Trophoblast cell (in vitro differentiated cells and primary cell): Measurements from ENCODE around the gene VENTX.

Source experiments
- DNase-seq, 2 donors: peaks; one replicate each; pipeline ENCODE4 v3.0.0-alpha.2; 2016
- H2AFZ ChIP-seq: 2 replicates; pipeline ENCODE4 v1.6.1; 2013; ENCODE audit warnings: low read length, moderate library complexity, mild to moderate bottlenecking; ENCODE audit not compliant: insufficient read depth, poor library complexity
- H2AK5ac ChIP-seq: 2 replicates; pipeline ENCODE4 v1.6.1; 2013; ENCODE audit warnings: mild to moderate bottlenecking, low read length
- H2BK120ac ChIP-seq: 2 replicates; pipeline ENCODE4 v1.6.1; 2013; ENCODE audit warnings: low read length, mild to moderate bottlenecking, moderate library complexity; ENCODE audit not compliant: insufficient read depth, poor library complexity
- H2BK12ac ChIP-seq: 2 replicates; pipeline ENCODE4 v1.6.1; 2013; ENCODE audit warnings: mild to moderate bottlenecking, low read length, moderate library complexity
- H2BK5ac ChIP-seq: 2 replicates; pipeline ENCODE4 v1.6.1; 2013; ENCODE audit warnings: low read length, low read depth, moderate library complexity, mild to moderate bottlenecking; ENCODE audit not compliant: poor library complexity
- H3K14ac ChIP-seq: 2 replicates; pipeline ENCODE4 v1.6.1; 2013; ENCODE audit warnings: mild to moderate bottlenecking, low read length
- H3K18ac ChIP-seq: 2 replicates; pipeline ENCODE4 v1.6.1; 2013; ENCODE audit warnings: mild to moderate bottlenecking, low read length
- H3K23ac ChIP-seq: 2 replicates; pipeline ENCODE4 v1.6.1; 2013; ENCODE audit warnings: low read length
- H3K27ac ChIP-seq: 2 replicates; pipeline ENCODE4 v1.5.1; 2013; ENCODE audit warnings: low read depth, mild to moderate bottlenecking, inconsistent platforms, low read length, moderate library complexity
- H3K27me3 ChIP-seq: 2 replicates; pipeline ENCODE4 v1.6.1; 2013; ENCODE audit warnings: inconsistent platforms, mild to moderate bottlenecking, low read length, moderate library complexity; ENCODE audit not compliant: insufficient read depth
- H3K36me3 ChIP-seq, 2 experiments: 1 replicate in 1 of 2; 2 replicates in 1 of 2; pipeline ENCODE4 v1.6.1; 2013; ENCODE audit warnings: low read length in 2 of 2, mild to moderate bottlenecking in 2 of 2, moderate library complexity in 1 of 2; ENCODE audit not compliant: insufficient read depth in 2 of 2, control insufficient read depth in 1 of 2
- H3K4ac ChIP-seq: 2 replicates; pipeline ENCODE4 v1.6.1; 2013; ENCODE audit warnings: low read depth, mild to moderate bottlenecking, low read length, moderate library complexity
- H3K4me1 ChIP-seq, 2 experiments: 1 replicate in 1 of 2; 2 replicates in 1 of 2; pipeline ENCODE4 v1.6.1; 2013; ENCODE audit warnings: low read length in 2 of 2, mild to moderate bottlenecking in 2 of 2, moderate library complexity in 1 of 2; ENCODE audit not compliant: insufficient read depth in 2 of 2, control insufficient read depth in 1 of 2
- H3K4me2 ChIP-seq: 2 replicates; pipeline ENCODE4 v1.6.1; 2013; ENCODE audit warnings: inconsistent platforms, mild to moderate bottlenecking, low read length, moderate library complexity
- H3K4me3 ChIP-seq: 2 replicates; pipeline ENCODE4 v1.5.1; 2013; ENCODE audit warnings: mild to moderate bottlenecking, low read depth, low read length, inconsistent platforms
- H3K79me1 ChIP-seq: one replicate; pipeline ENCODE4 v1.6.1; 2013; ENCODE audit warnings: low read length
- H3K79me2 ChIP-seq: 2 replicates; pipeline ENCODE4 v1.6.1; 2013; ENCODE audit warnings: low read length, mild to moderate bottlenecking; ENCODE audit not compliant: control insufficient read depth, insufficient read depth, poor library complexity
- H3K9ac ChIP-seq: 2 replicates; pipeline ENCODE4 v1.6.1; 2013; ENCODE audit warnings: mild to moderate bottlenecking, low read length
- H3K9me3 ChIP-seq: 2 replicates; pipeline ENCODE4 v1.6.1; 2013; ENCODE audit warnings: low read depth, mild to moderate bottlenecking, control low read depth, inconsistent platforms, low read length; ENCODE audit not compliant: insufficient read depth
- H4K12ac ChIP-seq: 2 replicates; pipeline ENCODE4 v1.6.1; 2013; ENCODE audit warnings: low read depth, mild to moderate bottlenecking, low read length, moderate library complexity
- H4K8ac ChIP-seq: 2 replicates; pipeline ENCODE4 v1.6.1; 2013; ENCODE audit warnings: low read depth, mild to moderate bottlenecking, low read length, moderate library complexity
- H4K91ac ChIP-seq: one replicate; pipeline ENCODE4 v1.6.1; 2013; ENCODE audit warnings: low read depth, mild to moderate bottlenecking, low read length, moderate library complexity
- WGBS: extraction: QIAGEN DNeasy Blood & Tissue Kit; methylation state at CpG from one replicate; pipeline ENCODE4 v1.1.7; 2013; ENCODE audit warnings: missing lambda C conversion rate; ENCODE audit not compliant: insufficient read length, insufficient coverage; ENCODE audit errors: extremely low coverage; 5-methylcytosine and 5-hydroxymethylcytosine counted together

VENTX gene

GRCh38 chr10:133225707-133226191, 11.9 kb upstream of the VENTX start:
- Histone ChIP-seq H3K36me3 (no peaks in the 10 kb centered on the region), H3K9me3 (peaks cover 3% of the 10 kb centered on the region), H2AK5ac (no peak overlapping the region), H3K27ac (no peak overlapping the region), H3K4ac (no peak overlapping the region), H3K9ac (no peak overlapping the region), H3K4me3 (no peak overlapping the region), H3K14ac (no peak overlapping the region), H4K8ac (no peak overlapping the region), H3K79me2 (no peaks in the 10 kb centered on the region), H3K79me1 (peaks cover 2% of the 10 kb centered on the region), H4K12ac (peak overlapping the region; percentile 3), H2BK120ac (peak overlapping the region; percentile 20), H2BK5ac (no peak overlapping the region), H2AFZ (no peak overlapping the region), H4K91ac (no peak overlapping the region), H3K4me1 (peaks cover 0 to 4% of the 10 kb centered on the region in 2 experiments), H3K18ac (no peak overlapping the region), H2BK12ac (no peak overlapping the region), H3K27me3 (peaks cover 24% of the 10 kb centered on the region), H3K23ac (no peak overlapping the region), H3K4me2 (no peak overlapping the region)
- no CpG with 5 or more reads among the region's 23 CpGs for WGBS
- no peak for DNase-seq

GRCh38 chr10:133226251-133226808, 11.3 kb upstream of the VENTX start:
- Histone ChIP-seq H3K9ac (no peak overlapping the region), H4K8ac (no peak overlapping the region), H2BK12ac (no peak overlapping the region), H3K4ac (no peak overlapping the region), H3K18ac (no peak overlapping the region), H2AK5ac (no peak overlapping the region), H3K36me3 (no peaks in the 10 kb centered on the region), H3K23ac (no peak overlapping the region), H3K4me3 (no peak overlapping the region), H3K14ac (no peak overlapping the region), H2BK5ac (no peak overlapping the region), H3K79me2 (no peaks in the 10 kb centered on the region), H3K9me3 (peaks cover 6% of the 10 kb centered on the region), H4K12ac (no peak overlapping the region), H3K4me1 (peaks cover 0 to 4% of the 10 kb centered on the region in 2 experiments), H3K4me2 (no peak overlapping the region), H3K79me1 (peaks cover 2% of the 10 kb centered on the region), H2AFZ (no peak overlapping the region), H2BK120ac (no peak overlapping the region), H4K91ac (no peak overlapping the region), H3K27me3 (peaks cover 30% of the 10 kb centered on the region), H3K27ac (no peak overlapping the region)
- no peak for DNase-seq
- no CpG with 5 or more reads among the region's 30 CpGs for WGBS

- Histone ChIP-seq H3K79me1 (peaks cover 2% of the 10 kb centered on the region), H3K4ac (no peak overlapping the region), H2BK5ac (no peak overlapping the region), H3K79me2 (no peaks in the 10 kb centered on the region), H3K14ac (no peak overlapping the region), H3K4me3 (no peak overlapping the region), H3K9ac (no peak overlapping the region), H2BK120ac (no peak overlapping the region), H2BK12ac (no peak overlapping the region), H2AFZ (no peak overlapping the region), H2AK5ac (no peak overlapping the region), H3K9me3 (peaks cover 6% of the 10 kb centered on the region), H3K18ac (no peak overlapping the region), H4K12ac (no peak overlapping the region), H3K4me1 (peaks cover 0 to 4% of the 10 kb centered on the region in 2 experiments), H3K27me3 (peaks cover 39% of the 10 kb centered on the region), H3K27ac (no peak overlapping the region), H3K23ac (no peak overlapping the region), H3K36me3 (no peaks in the 10 kb centered on the region), H4K91ac (no peak overlapping the region), H4K8ac (no peak overlapping the region), H3K4me2 (no peak overlapping the region)
- WGBS = no CpG with 5 or more reads among the region's 21 CpGs
- DNase-seq = no peak
Observed at GRCh38 chr10:133227256-133227655, 10.4 kb upstream of the VENTX start.

DNA sequence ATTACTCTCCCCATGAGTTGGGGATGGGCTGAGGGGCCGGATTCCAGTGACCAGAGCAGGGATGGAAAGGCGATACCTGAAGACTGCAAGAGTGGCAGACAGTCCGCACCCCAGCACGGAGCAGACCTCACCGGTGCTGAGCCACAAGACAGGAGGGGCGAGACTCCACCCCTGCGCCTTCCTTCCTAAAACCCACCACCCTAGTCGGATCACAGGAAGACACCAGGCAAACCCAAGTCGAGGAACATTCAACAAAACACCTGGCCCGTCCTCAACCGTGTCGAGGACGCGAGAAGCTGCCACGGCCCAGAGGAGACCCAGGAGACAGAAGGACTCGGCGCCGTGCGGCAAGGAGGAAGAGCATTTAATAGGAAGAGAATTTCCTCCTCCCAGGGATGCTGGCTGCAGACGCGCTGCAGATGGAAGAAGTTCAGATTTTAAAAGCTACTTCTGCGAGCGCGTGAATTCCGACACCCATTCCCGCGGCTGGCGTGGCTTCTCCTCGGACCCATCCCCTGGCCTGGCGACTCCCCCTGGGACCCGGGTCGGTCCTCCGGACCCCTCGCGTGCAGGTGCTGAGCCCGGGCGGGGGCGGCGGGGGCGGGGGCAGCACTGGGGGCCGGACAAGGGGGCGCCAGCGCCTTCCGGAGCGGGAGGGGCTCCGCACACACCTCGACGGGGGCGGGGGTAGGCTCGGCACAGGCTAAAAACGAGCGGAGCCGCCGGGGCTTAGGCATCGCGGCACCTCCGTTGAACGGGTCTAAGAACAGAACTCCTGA, 8.2 kb upstream of the VENTX start:
- H3K23ac ChIP-seq = no peak overlapping the region
- no peak overlapping the region for H3K27ac ChIP-seq
- no peak overlapping the region for H3K4me3 ChIP-seq
- no peak overlapping the region for H3K18ac ChIP-seq
- no peak overlapping the region for H4K8ac ChIP-seq
- H3K9ac ChIP-seq = no peak overlapping the region
- H4K91ac ChIP-seq = no peak overlapping the region
- peaks cover 2% of the 10 kb centered on the region for H3K79me1 ChIP-seq
- no peak for DNase-seq
- H3K79me2 ChIP-seq = no peaks in the 10 kb centered on the region
- no peak overlapping the region for H2AFZ ChIP-seq
- H2BK5ac ChIP-seq = no peak overlapping the region
- H3K14ac ChIP-seq = no peak overlapping the region
- H3K4me2 ChIP-seq = no peak overlapping the region
- peaks cover 53% of the 10 kb centered on the region for H3K27me3 ChIP-seq
- no CpG with 5 or more reads among the region's 58 CpGs for WGBS
- H3K4me1 ChIP-seq = peaks cover 0 to 4% of the 10 kb centered on the region in 2 experiments
- H3K4ac ChIP-seq = no peak overlapping the region
- H3K36me3 ChIP-seq = no peaks in the 10 kb centered on the region
- H2BK12ac ChIP-seq = no peak overlapping the region
- H4K12ac ChIP-seq = no peak overlapping the region
- H3K9me3 ChIP-seq = peaks cover 6% of the 10 kb centered on the region
- no peak overlapping the region for H2AK5ac ChIP-seq
- H2BK120ac ChIP-seq = no peak overlapping the region
